Loucy (cell line): ENCODE data around the gene VAV3.
A peak's percentile ranks its signal among the peaks of the same experiment; 100 is the strongest.

Source experiments
- H2AFZ ChIP-seq: fragments of 200-600 bp; sonication (generic); 2 replicates; pipeline ENCODE4 v1.6.0; 2016; ENCODE audit warnings: antibody characterized with exemption, mild to moderate bottlenecking, low read length, moderate library complexity
- H3F3A ChIP-seq: fragments of 200-600 bp; 2 replicates; pipeline ENCODE4 v1.6.0; 2016; ENCODE audit warnings: antibody characterized with exemption, low read depth, mild to moderate bottlenecking
- H3K27me3 ChIP-seq: fragments of 200-600 bp; sonication (generic); 2 replicates; pipeline ENCODE4 v1.6.1; 2014; ENCODE audit warnings: low read length, mild to moderate bottlenecking; ENCODE audit not compliant: insufficient read depth, poor library complexity, severe bottlenecking
- H3K36me3 ChIP-seq: fragments of 200-600 bp; sonication (generic); 2 replicates; pipeline ENCODE4 v1.6.1; 2016; ENCODE audit warnings: low read length; ENCODE audit not compliant: insufficient read depth
- H3K4me1 ChIP-seq: fragments of 200-600 bp; sonication (generic); 2 replicates; pipeline ENCODE4 v1.5.1; 2014; ENCODE audit warnings: low read length, mild to moderate bottlenecking; ENCODE audit not compliant: insufficient read depth, poor library complexity, severe bottlenecking
- H3K4me2 ChIP-seq: fragments of 200-600 bp; sonication (generic); 2 replicates; pipeline ENCODE4 v1.6.0; 2014; ENCODE audit warnings: antibody characterized with exemption, low read length, low read depth, mild to moderate bottlenecking; ENCODE audit not compliant: poor library complexity, severe bottlenecking
- H3K4me3 ChIP-seq: fragments of 200-600 bp; sonication (generic); 2 replicates; pipeline ENCODE4 v1.5.1; 2014; ENCODE audit warnings: low read length, mild to moderate bottlenecking, mixed read lengths; ENCODE audit not compliant: poor library complexity, severe bottlenecking
- H3K79me2 ChIP-seq: fragments of 200-600 bp; sonication (generic); 2 replicates; pipeline ENCODE4 v1.6.1; 2014; ENCODE audit warnings: low read length; ENCODE audit not compliant: insufficient read depth
- H3K9ac ChIP-seq: fragments of 200-600 bp; sonication (generic); 2 replicates; pipeline ENCODE4 v1.6.0; 2014; ENCODE audit warnings: mild to moderate bottlenecking, low read depth, low read length, moderate library complexity; ENCODE audit not compliant: poor library complexity, severe bottlenecking
- H3K9me2 ChIP-seq: fragments of 200-600 bp; sonication (generic); replicated peaks from 2 replicates; pipeline ENCODE4 v1.6.1; 2016; ENCODE audit warnings: low read depth, low read length, mixed read lengths
- H3K9me3 ChIP-seq: fragments of 200-600 bp; sonication (generic); 2 replicates; pipeline ENCODE4 v1.6.1; 2014; ENCODE audit warnings: mild to moderate bottlenecking, antibody characterized with exemption, low read length, low read depth; ENCODE audit not compliant: insufficient read depth
- H4K20me1 ChIP-seq: fragments of 200-600 bp; sonication (generic); 2 replicates; pipeline ENCODE4 v1.6.0; 2014; ENCODE audit warnings: antibody characterized with exemption, low read length, mild to moderate bottlenecking; ENCODE audit not compliant: insufficient read depth, poor library complexity, severe bottlenecking
- EZH2phosphoT487 ChIP-seq: fragments of 200-600 bp; IDR thresholded peaks from 2 replicates; pipeline ENCODE4 v1.6.1; 2018; ENCODE audit warnings: antibody characterized with exemption, mild to moderate bottlenecking, moderate library complexity, borderline replicate concordance
- TF ChIP-seq, protein P1 (sequence below): fragments of 200-600 bp; sonication (generic); conservative IDR thresholded peaks from 2 replicates; pipeline ENCODE4 v1.5.1; 2014; ENCODE audit warnings: mild to moderate bottlenecking, antibody characterized with exemption, low read length

VAV3 gene

DNA sequence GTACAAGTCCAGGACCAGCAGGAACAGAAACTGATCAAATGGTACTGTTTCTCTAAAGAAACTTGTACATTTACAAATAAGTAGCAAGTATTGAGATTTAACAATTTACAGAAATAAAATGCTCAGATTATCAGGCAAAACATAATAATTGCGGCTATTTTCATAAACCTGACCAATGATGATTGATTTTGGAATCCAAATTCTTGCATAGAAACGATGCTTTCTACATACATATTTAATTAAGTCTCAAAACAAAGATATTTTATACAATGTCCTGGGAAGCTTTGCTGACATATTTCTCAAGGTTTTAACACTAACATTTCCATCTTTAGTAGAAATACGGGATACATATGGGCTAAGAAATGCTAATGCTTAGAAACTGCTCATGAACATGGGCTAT is 157.1 kb downstream of the VAV3 start:
- peaks cover 3% of the 10 kb centered on the region; the same call in 1 of the 2 replicates for H3K36me3 ChIP-seq
- H3K4me1 ChIP-seq = peaks cover 94% of the 10 kb centered on the region
- no peak overlapping the region for H3K9ac ChIP-seq
- no peak for TF ChIP-seq EZH2phosphoT487
- TF ChIP-seq, protein P1, sequence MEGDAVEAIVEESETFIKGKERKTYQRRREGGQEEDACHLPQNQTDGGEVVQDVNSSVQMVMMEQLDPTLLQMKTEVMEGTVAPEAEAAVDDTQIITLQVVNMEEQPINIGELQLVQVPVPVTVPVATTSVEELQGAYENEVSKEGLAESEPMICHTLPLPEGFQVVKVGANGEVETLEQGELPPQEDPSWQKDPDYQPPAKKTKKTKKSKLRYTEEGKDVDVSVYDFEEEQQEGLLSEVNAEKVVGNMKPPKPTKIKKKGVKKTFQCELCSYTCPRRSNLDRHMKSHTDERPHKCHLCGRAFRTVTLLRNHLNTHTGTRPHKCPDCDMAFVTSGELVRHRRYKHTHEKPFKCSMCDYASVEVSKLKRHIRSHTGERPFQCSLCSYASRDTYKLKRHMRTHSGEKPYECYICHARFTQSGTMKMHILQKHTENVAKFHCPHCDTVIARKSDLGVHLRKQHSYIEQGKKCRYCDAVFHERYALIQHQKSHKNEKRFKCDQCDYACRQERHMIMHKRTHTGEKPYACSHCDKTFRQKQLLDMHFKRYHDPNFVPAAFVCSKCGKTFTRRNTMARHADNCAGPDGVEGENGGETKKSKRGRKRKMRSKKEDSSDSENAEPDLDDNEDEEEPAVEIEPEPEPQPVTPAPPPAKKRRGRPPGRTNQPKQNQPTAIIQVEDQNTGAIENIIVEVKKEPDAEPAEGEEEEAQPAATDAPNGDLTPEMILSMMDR = no peak
- no peak overlapping the region for H3K4me3 ChIP-seq
- H3K79me2 ChIP-seq = peaks cover 94% of the 10 kb centered on the region
- peak overlapping the region; percentile 4 for H3K4me2 ChIP-seq
- H4K20me1 ChIP-seq = peaks cover 86% of the 10 kb centered on the region
- H3K9me2 ChIP-seq = no peaks in the 10 kb centered on the region
- 0 out of 2 replicates have a peak, but pooled peaks cover 3% of the 10 kb centered on the region for H3F3A ChIP-seq
- no peak overlapping the region for H2AFZ ChIP-seq
- no peaks in the 10 kb centered on the region for H3K27me3 ChIP-seq
- H3K9me3 ChIP-seq = no peaks in the 10 kb centered on the region

DNA sequence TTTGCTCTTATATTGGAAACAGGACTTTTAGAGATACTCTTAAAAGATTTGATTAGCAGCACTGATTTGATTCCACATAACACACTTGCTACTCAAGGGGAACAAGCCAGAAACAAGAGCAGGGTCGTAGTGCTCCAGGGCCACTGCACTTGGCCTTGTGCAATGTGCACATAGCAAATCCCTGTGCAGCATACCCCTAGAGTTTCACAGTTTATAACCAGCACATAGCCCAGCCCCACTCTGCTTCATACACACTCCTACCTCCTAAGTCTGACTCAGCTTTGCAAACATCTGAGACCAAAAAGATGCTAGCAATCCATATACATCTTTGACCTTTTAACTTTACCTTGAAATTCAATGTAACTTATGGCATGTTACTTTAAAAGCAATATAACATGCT is 157.6 kb downstream of the VAV3 start:
- no peak for TF ChIP-seq EZH2phosphoT487
- TF ChIP-seq, protein P1 = no peak
- H3K27me3 ChIP-seq = no peaks in the 10 kb centered on the region
- H3K4me1 ChIP-seq = peaks cover 95% of the 10 kb centered on the region
- H4K20me1 ChIP-seq = peaks cover 86% of the 10 kb centered on the region
- no peak overlapping the region for H3K9ac ChIP-seq
- 0 out of 2 replicates have a peak, but pooled peaks cover 3% of the 10 kb centered on the region for H3F3A ChIP-seq
- H3K4me2 ChIP-seq = peak overlapping the region; percentile 4
- H3K4me3 ChIP-seq = no peak overlapping the region
- peaks cover 3% of the 10 kb centered on the region; the same call in 1 of the 2 replicates for H3K36me3 ChIP-seq
- no peak overlapping the region for H2AFZ ChIP-seq
- no peaks in the 10 kb centered on the region for H3K9me3 ChIP-seq
- H3K9me2 ChIP-seq = no peaks in the 10 kb centered on the region
- H3K79me2 ChIP-seq = peaks cover 94% of the 10 kb centered on the region

GRCh38 chr1:107806902-107807301 is 158.1 kb downstream of the VAV3 start:
- no peaks in the 10 kb centered on the region for H3K27me3 ChIP-seq
- no peak overlapping the region for H3K9ac ChIP-seq
- H3K36me3 ChIP-seq = peaks cover 3% of the 10 kb centered on the region; the same call in 1 of the 2 replicates
- H3K79me2 ChIP-seq = peaks cover 94% of the 10 kb centered on the region
- H3K4me3 ChIP-seq = no peak overlapping the region
- TF ChIP-seq, protein P1 = no peak
- TF ChIP-seq EZH2phosphoT487 = no peak
- H4K20me1 ChIP-seq = peaks cover 81% of the 10 kb centered on the region
- H3K9me3 ChIP-seq = no peaks in the 10 kb centered on the region
- 0 out of 2 replicates have a peak, but pooled peaks cover 3% of the 10 kb centered on the region for H3F3A ChIP-seq
- H3K9me2 ChIP-seq = no peaks in the 10 kb centered on the region
- H3K4me1 ChIP-seq = peaks cover 90% of the 10 kb centered on the region
- H2AFZ ChIP-seq = no peak overlapping the region
- H3K4me2 ChIP-seq = no peak overlapping the region
